ENCODE measurements around the gene IFIT1.
"Not testable (repeated sequence)": the region's sequence is repeated elsewhere in the genome, so short reads cannot be mapped to it uniquely, and the experiment has no call there.

The IFIT1 gene

GRCh38 chr10:89368129-89368528 is 24.3 kb upstream of the IFIT1 start:
- no peak for DNase-seq

- DNase-seq: no peak
These were observed 23.0 kb upstream of the IFIT1 start for GRCh38 chr10:89369156-89370105.

GRCh38 chr10:89371079-89371478 is 21.3 kb upstream of the IFIT1 start:
- DNase-seq: no peak

- no peak for DNase-seq
These were observed 20.4 kb upstream of the IFIT1 start for GRCh38 chr10:89371987-89372386.

- DNase-seq: no peak
These were observed 18.3 kb upstream of the IFIT1 start for GRCh38 chr10:89373916-89374711.

GRCh38 chr10:89374713-89375141 is 17.7 kb upstream of the IFIT1 start:
- no peak for DNase-seq

- no peak for DNase-seq
These were observed 14.5 kb upstream of the IFIT1 start, which contains the start of gene IFIT1B for GRCh38 chr10:89377705-89378637. IFIT1B (plus strand) TSS chr10:89378056; CDS start chr10:89378136, 80 bp downstream.

GRCh38 chr10:89379103-89379502 is 13.3 kb upstream of the IFIT1 start:
- DNase-seq: no peak

- DNase-seq: no peak
These were observed 9.7 kb upstream of the IFIT1 start for GRCh38 chr10:89382757-89383156.

GRCh38 chr10:89384474-89385340 is 7.7 kb upstream of the IFIT1 start:
- no peak for DNase-seq

- no peak for DNase-seq
These were observed 3.6 kb upstream of the IFIT1 start for GRCh38 chr10:89388806-89389205.

- no peak for DNase-seq
These were observed 3.2 kb upstream of the IFIT1 start for GRCh38 chr10:89389254-89389653.

- DNase-seq: no peak
These were observed 1.8 kb upstream of the IFIT1 start for GRCh38 chr10:89390476-89391225.

- not testable (repeated sequence) for DNase-seq
These were observed 1.2 kb upstream of the IFIT1 start for GRCh38 chr10:89391226-89391576.

GRCh38 chr10:89392974-89393373 is 551 bp downstream of the IFIT1 start:
- no peak for DNase-seq

GRCh38 chr10:89393898-89394297 is 1.5 kb downstream of the IFIT1 start:
- no peak for DNase-seq

- no peak for DNase-seq
These were observed 2.7 kb downstream of the IFIT1 start for GRCh38 chr10:89395141-89395540.

- DNase-seq: no peak
These were observed 5.8 kb downstream of the IFIT1 start for GRCh38 chr10:89398003-89398749.

GRCh38 chr10:89399956-89400355 is 7.5 kb downstream of the IFIT1 start:
- DNase-seq: no peak

GRCh38 chr10:89403043-89403442 is 10.6 kb downstream of the IFIT1 start:
- DNase-seq: no peak
